Uterus (tissue), 4 donors: ENCODE measurements around the gene COMMD10. TPM values are rescaled to one million over a fixed set of nuclear protein-coding genes. Genes with fewer than 3 reads are reported as not detected.

ENCODE experiments used
- DNase-seq, 2 donors: peaks; one replicate each; pipeline ENCODE4 v3.0.0-alpha.2; 2019 to 2020
- H3K27ac ChIP-seq, 2 donors: fragments of 200-600 bp; sonication (generic); 1 replicate in 1 of 2; 2 replicates in 1 of 2; pipeline ENCODE4 v1.5.1; 2016 to 2018
- H3K27me3 ChIP-seq, 2 donors: fragments of 200-600 bp; sonication (generic); one replicate each; pipeline ENCODE4 v1.5.1; 2018 to 2019; ENCODE audit warnings: control low read depth in 1 of 2
- H3K36me3 ChIP-seq, 2 donors: fragments of 200-600 bp; sonication (generic); one replicate each; pipeline ENCODE4 v1.5.1; 2019; ENCODE audit warnings: control low read depth in 1 of 2
- H3K4me1 ChIP-seq, 2 donors: fragments of 200-600 bp; sonication (generic); one replicate each; pipeline ENCODE4 v1.5.1; 2018 to 2019; ENCODE audit warnings: control low read depth in 1 of 2
- H3K4me3 ChIP-seq, 2 donors: fragments of 200-600 bp; sonication (generic); 1 replicate in 1 of 2; 2 replicates in 1 of 2; pipeline ENCODE4 v1.5.1; 2018 to 2019; ENCODE audit warnings: mild to moderate bottlenecking in 1 of 2
- H3K9me3 ChIP-seq, 2 donors: fragments of 200-600 bp; sonication (generic); one replicate each; pipeline ENCODE4 v1.5.1; 2019; ENCODE audit warnings: control low read depth in 1 of 2
- CTCF ChIP-seq, 4 experiments: fragments of 200-600 bp in 2 of 4; fragments of 450-650 bp in 2 of 4; sonication (generic) in 2 of 4; IDR thresholded peaks; one replicate each; pipeline ENCODE4 v1.5.1; 2016 to 2019; ENCODE audit warnings: antibody characterized with exemption in 4 of 4, mild to moderate bottlenecking in 2 of 4, moderate library complexity in 1 of 4
- POLR2A ChIP-seq, 2 donors: fragments of 450-650 bp; IDR thresholded peaks; one replicate each; pipeline ENCODE4 v1.6.1; 2016; ENCODE audit warnings: antibody characterized with exemption in 2 of 2, mild to moderate bottlenecking in 1 of 2, moderate library complexity in 1 of 2
- intact Hi-C: fragments of 100-400 bp; cut with DNase I; formaldehyde crosslinking; loops from one replicate; pipeline ENCODE4 v1.15.1; 2023; ENCODE audit warnings: low total_unique reads
- total RNA-seq, 4 donors: library from RNA; depleted of rRNA in 3 of 4; stranded (reverse); fragments of >200 nt in 3 of 4; gene quantifications; one replicate each; pipeline versions ENCODE4 v1.1.0 to v1.2.4, GENCODE V29; 2014 to 2023
- donor health status: DM: yes; HTN: yes; CAD: no.

The COMMD10 gene
- total RNA-seq, 4 donors from 2014 or later = 37.3 to 82.6 (median 67.3) TPM

GRCh38 chr5:116303340-116303739 is 218.5 kb downstream of the COMMD10 start:
- no peak for TF ChIP-seq POLR2A (IDR thresholded peaks at IDR 0.05)
- Histone ChIP-seq H3K27ac (no peak overlapping the region), H3K9me3 (peaks cover 0 to 18% of the 10 kb centered on the region in 2 donors), H3K4me1 (no peaks in the 10 kb centered on the region), H3K4me3 (no peak overlapping the region), H3K36me3 (no peaks in the 10 kb centered on the region), H3K27me3 (no peaks in the 10 kb centered on the region)
- intact Hi-C loops = no loop called here
- no peak for DNase-seq

GRCh38 chr5:116303810-116304209 is 219.0 kb downstream of the COMMD10 start:
- intact Hi-C loops = no loop called here
- H3K27ac ChIP-seq = no peak overlapping the region
- DNase-seq = no peak
- no peaks in the 10 kb centered on the region for H3K36me3 ChIP-seq
- no peaks in the 10 kb centered on the region for H3K27me3 ChIP-seq
- H3K4me1 ChIP-seq = no peaks in the 10 kb centered on the region
- TF ChIP-seq CTCF (IDR thresholded peaks at IDR 0.05) (no peak), POLR2A (IDR thresholded peaks at IDR 0.05) (no peak)
- no peak overlapping the region for H3K4me3 ChIP-seq
- H3K9me3 ChIP-seq = peaks cover 0 to 18% of the 10 kb centered on the region in 2 donors

- Histone ChIP-seq H3K4me3 (no peak overlapping the region), H3K4me1 (no peaks in the 10 kb centered on the region), H3K27me3 (no peaks in the 10 kb centered on the region), H3K36me3 (no peaks in the 10 kb centered on the region), H3K27ac (no peak overlapping the region), H3K9me3 (peaks cover 0 to 18% of the 10 kb centered on the region in 2 donors)
- no peak for DNase-seq
- intact Hi-C loops = no loop called here
- TF ChIP-seq POLR2A (IDR thresholded peaks at IDR 0.05) (no peak), CTCF (IDR thresholded peaks at IDR 0.05) (no peak)
Observed at GRCh38 chr5:116305899-116306298, 221.1 kb downstream of the COMMD10 start.

- Histone ChIP-seq H3K36me3 (no peaks in the 10 kb centered on the region), H3K9me3 (peaks cover 0 to 18% of the 10 kb centered on the region in 2 donors), H3K4me1 (no peaks in the 10 kb centered on the region), H3K4me3 (no peak overlapping the region), H3K27me3 (no peaks in the 10 kb centered on the region), H3K27ac (no peak overlapping the region)
- DNase-seq = no peak
- intact Hi-C loops = no loop called here
- no peak for TF ChIP-seq CTCF (IDR thresholded peaks at IDR 0.05)
- TF ChIP-seq POLR2A (IDR thresholded peaks at IDR 0.05) = no peak
Observed at GRCh38 chr5:116306846-116307245, 222.0 kb downstream of the COMMD10 start.

- Histone ChIP-seq H3K27ac (no peak overlapping the region), H3K36me3 (no peaks in the 10 kb centered on the region), H3K27me3 (no peaks in the 10 kb centered on the region), H3K4me3 (no peak overlapping the region), H3K4me1 (no peaks in the 10 kb centered on the region), H3K9me3 (peaks cover 0 to 18% of the 10 kb centered on the region in 2 donors)
- TF ChIP-seq CTCF (IDR thresholded peaks at IDR 0.05) = no peak
- no peak for TF ChIP-seq POLR2A (IDR thresholded peaks at IDR 0.05)
- intact Hi-C loops = no loop called here
- no peak for DNase-seq
Observed at GRCh38 chr5:116308391-116308790, 223.6 kb downstream of the COMMD10 start.

- H3K9me3 ChIP-seq = peaks cover 0 to 7% of the 10 kb centered on the region in 2 donors
- H3K4me1 ChIP-seq = no peaks in the 10 kb centered on the region
- no peak for DNase-seq
- H3K36me3 ChIP-seq = no peaks in the 10 kb centered on the region
- intact Hi-C loops = no loop called here
- no peak for TF ChIP-seq CTCF (IDR thresholded peaks at IDR 0.05)
- TF ChIP-seq POLR2A (IDR thresholded peaks at IDR 0.05) = no peak
- H3K4me3 ChIP-seq = no peak overlapping the region
- no peak overlapping the region for H3K27ac ChIP-seq
- H3K27me3 ChIP-seq = no peaks in the 10 kb centered on the region
Observed at GRCh38 chr5:116313366-116313765, 228.5 kb downstream of the COMMD10 start.
